CD4-positive, alpha-beta T cell treated with Interferon alpha-2 for 1 hour (primary cell): Measurements from ENCODE around the gene TOGARAM2.
A peak's percentile ranks its signal among the peaks of the same experiment; 100 is the strongest.

Experiments
- DNase-seq, 2 donors: peaks; one replicate each; pipeline ENCODE4 v3.0.0-alpha.2; 2020 to 2022

TOGARAM2 gene

GRCh38 chr2:29000481-29000880 lies 19.4 kb downstream of the TOGARAM2 start:
- DNase-seq = peak; percentile 63 to 76

- no peak for DNase-seq
Measured at GRCh38 chr2:29000956-29001355, 19.9 kb downstream of the TOGARAM2 start.

- peak in 1 of 2 donors; percentile 53 for DNase-seq
Measured at GRCh38 chr2:29001806-29002205, 20.7 kb downstream of the TOGARAM2 start.

- no peak for DNase-seq
Measured at GRCh38 chr2:29004755-29005154, 23.7 kb downstream of the TOGARAM2 start.

- DNase-seq = no peak
Measured at GRCh38 chr2:29005331-29005730, 24.2 kb downstream of the TOGARAM2 start.

- DNase-seq = no peak
Measured at GRCh38 chr2:29006092-29006979, 25.2 kb downstream of the TOGARAM2 start.

GRCh38 chr2:29006980-29007301 lies 25.8 kb downstream of the TOGARAM2 start:
- DNase-seq = no peak

- no peak for DNase-seq
Measured at GRCh38 chr2:29009270-29009669, 28.2 kb downstream of the TOGARAM2 start.

- DNase-seq = peak in 1 of 2 donors; percentile 27
Measured at GRCh38 chr2:29009711-29010677, 28.9 kb downstream of the TOGARAM2 start.

GRCh38 chr2:29010946-29011345 lies 29.8 kb downstream of the TOGARAM2 start:
- peak; percentile 70 to 80 for DNase-seq

GRCh38 chr2:29011418-29012060 lies 30.4 kb downstream of the TOGARAM2 start:
- DNase-seq = peak; percentile 83 to 87

GRCh38 chr2:29012211-29012681 lies 31.1 kb downstream of the TOGARAM2 start:
- peak; percentile 49 to 64 for DNase-seq

- DNase-seq = peak in 1 of 2 donors; percentile 11
Measured at GRCh38 chr2:29013057-29013780, 32.1 kb downstream of the TOGARAM2 start.

GRCh38 chr2:29014331-29014730 lies 33.2 kb downstream of the TOGARAM2 start:
- no peak for DNase-seq

GRCh38 chr2:29014811-29015421 lies 33.8 kb downstream of the TOGARAM2 start:
- DNase-seq = peak; percentile 53 to 74

GRCh38 chr2:29015701-29016470 lies 34.8 kb downstream of the TOGARAM2 start:
- DNase-seq = no peak

- DNase-seq = peak in 1 of 2 donors; percentile 15
Measured at GRCh38 chr2:29016504-29016903, 35.4 kb downstream of the TOGARAM2 start.

GRCh38 chr2:29017716-29018435 lies 36.8 kb downstream of the TOGARAM2 start:
- no peak for DNase-seq

- no peak for DNase-seq
Measured at GRCh38 chr2:29021886-29022285, 40.8 kb downstream of the TOGARAM2 start.

- DNase-seq = no peak
Measured at GRCh38 chr2:29022679-29023078, 41.6 kb downstream of the TOGARAM2 start.
